Chondrocyte (in vitro differentiated cells): ENCODE measurements around the gene MCF2L2. TPM values are rescaled to one million over a fixed set of nuclear protein-coding genes. Genes with fewer than 3 reads are reported as not detected.

ENCODE experiments used
- DNase-seq: peaks from one replicate; pipeline ENCODE4 v3.0.0; 2021; ENCODE audit warnings: mixed read lengths, low spot score
- H3K27ac Mint-ChIP-seq: one replicate; pipeline ENCODE4 v1.8.0; 2021; ENCODE audit warnings: mild to moderate bottlenecking, moderate library complexity, mixed read lengths; ENCODE audit not compliant: unreplicated experiment
- H3K27me3 Mint-ChIP-seq: 2 replicates; pipeline ENCODE4 v1.8.0; 2021; ENCODE audit warnings: low read depth, mixed read lengths
- H3K36me3 Mint-ChIP-seq: 2 replicates; pipeline ENCODE4 v1.8.0; 2021; ENCODE audit warnings: low read depth, mixed read lengths
- H3K4me1 Mint-ChIP-seq: 2 replicates; pipeline ENCODE4 v1.8.0; 2021; ENCODE audit warnings: low read depth, mild to moderate bottlenecking, mixed read lengths
- H3K4me3 Mint-ChIP-seq: one replicate; pipeline ENCODE4 v1.8.0; 2021; ENCODE audit warnings: mild to moderate bottlenecking, moderate library complexity, mixed read lengths; ENCODE audit not compliant: unreplicated experiment
- H3K9me3 Mint-ChIP-seq: 2 replicates; pipeline ENCODE4 v1.8.0; 2021; ENCODE audit warnings: low read depth, mixed read lengths
- CTCF ChIP-seq: fragments of 200-600 bp; sonication (generic); IDR thresholded peaks from 2 replicates; pipeline ENCODE4 v1.5.0; 2021; ENCODE audit warnings: antibody characterized with exemption, mild to moderate bottlenecking, moderate library complexity
- total RNA-seq: library from RNA; stranded (reverse); gene quantifications from 3 replicates; pipeline ENCODE4 v1.2.1, GENCODE V29; 2021

The MCF2L2 gene
- total RNA-seq, 1 donor from 2014 or later = 2.6 TPM

- no peak for DNase-seq
- H3K27me3 Mint-ChIP-seq = peaks cover 3% of the 10 kb centered on the region
- no peaks in the 10 kb centered on the region for H3K36me3 Mint-ChIP-seq
- H3K4me1 Mint-ChIP-seq = peaks cover 11% of the 10 kb centered on the region
- H3K27ac Mint-ChIP-seq = no peak overlapping the region
- no peak for TF ChIP-seq CTCF
- no peaks in the 10 kb centered on the region for H3K9me3 Mint-ChIP-seq
- H3K4me3 Mint-ChIP-seq = no peak overlapping the region
Observed at GRCh38 chr3:183390844-183391243, 37.6 kb downstream of the MCF2L2 start.

- H3K27me3 Mint-ChIP-seq = no peaks in the 10 kb centered on the region
- H3K4me1 Mint-ChIP-seq = peaks cover 12% of the 10 kb centered on the region
- DNase-seq = no peak
- no peaks in the 10 kb centered on the region for H3K36me3 Mint-ChIP-seq
- no peak overlapping the region for H3K4me3 Mint-ChIP-seq
- no peak overlapping the region for H3K27ac Mint-ChIP-seq
- no peaks in the 10 kb centered on the region for H3K9me3 Mint-ChIP-seq
- no peak for TF ChIP-seq CTCF
Observed at GRCh38 chr3:183388213-183388895, 40.1 kb downstream of the MCF2L2 start.

GRCh38 chr3:183387797-183388196 lies 40.6 kb downstream of the MCF2L2 start:
- Mint-ChIP-seq H3K4me1 (peaks cover 11% of the 10 kb centered on the region), H3K27ac (no peak overlapping the region)

GRCh38 chr3:183386651-183387050 lies 41.8 kb downstream of the MCF2L2 start:
- Mint-ChIP-seq H3K36me3 (no peaks in the 10 kb centered on the region), H3K27ac (no peak overlapping the region), H3K27me3 (no peaks in the 10 kb centered on the region), H3K9me3 (no peaks in the 10 kb centered on the region), H3K4me1 (peaks cover 8% of the 10 kb centered on the region), H3K4me3 (no peak overlapping the region)
- TF ChIP-seq CTCF = no peak
- DNase-seq = no peak

More at GRCh38 chr3:183387797-183388196, 40.6 kb downstream of the MCF2L2 start:
- Mint-ChIP-seq H3K4me3 (no peak overlapping the region), H3K36me3 (no peaks in the 10 kb centered on the region), H3K27me3 (no peaks in the 10 kb centered on the region), H3K9me3 (no peaks in the 10 kb centered on the region)
- no peak for TF ChIP-seq CTCF
- no peak for DNase-seq

- DNase-seq = no peak
- Mint-ChIP-seq H3K9me3 (no peaks in the 10 kb centered on the region), H3K27ac (peak overlapping the region; percentile 38), H3K36me3 (no peaks in the 10 kb centered on the region), H3K27me3 (no peaks in the 10 kb centered on the region), H3K4me1 (peaks cover 8% of the 10 kb centered on the region), H3K4me3 (peak overlapping the region; percentile 50)
- TF ChIP-seq CTCF = peak; percentile 93
Observed at GRCh38 chr3:183385698-183386613, 42.5 kb downstream of the MCF2L2 start.
